ENCODE data around the gene PLEKHM2. TPM values are rescaled to one million over a fixed set of nuclear protein-coding genes. Genes with fewer than 3 reads are reported as not detected.
A peak's percentile ranks its signal among the peaks of the same experiment; 100 is the strongest.

The PLEKHM2 gene
- total RNA-seq, 2 donors from 2014 or later = 48.0 to 65.1 TPM

DNA sequence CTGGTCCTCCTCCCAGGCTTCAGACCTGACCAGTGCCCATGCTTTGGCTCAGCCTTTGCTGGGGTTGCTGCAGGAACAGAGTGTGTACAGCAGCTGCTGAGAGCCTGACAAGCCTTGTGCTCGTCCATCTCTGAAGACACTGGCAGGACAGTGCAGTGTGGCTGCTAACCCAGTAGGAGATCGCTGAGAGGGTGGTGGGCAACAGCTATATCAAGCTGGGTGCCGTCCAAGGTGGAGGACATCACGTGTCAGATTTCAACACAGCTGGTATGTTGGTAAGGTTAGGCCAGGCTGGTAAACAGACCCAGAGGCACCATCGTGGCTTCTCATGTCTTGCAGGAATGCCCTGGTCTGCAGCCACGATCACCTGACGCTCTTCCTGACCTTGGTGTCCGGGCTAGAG, 34.1 kb downstream of the PLEKHM2 start:
- Mint-ChIP-seq H3K27me3 (no peaks in the 10 kb centered on the region), H3K9me3 (no peaks in the 10 kb centered on the region), H3K4me3 (no peak overlapping the region), H3K4me1 (ENCODE audit: low read depth in 2 of 2) (peaks cover 0 to 4% of the 10 kb centered on the region in 2 donors), H3K27ac (no peak overlapping the region), H3K36me3 (no peaks in the 10 kb centered on the region)
- DNase-seq (ENCODE audit: low spot score) (no peak), ATAC-seq (no peak)

DNA sequence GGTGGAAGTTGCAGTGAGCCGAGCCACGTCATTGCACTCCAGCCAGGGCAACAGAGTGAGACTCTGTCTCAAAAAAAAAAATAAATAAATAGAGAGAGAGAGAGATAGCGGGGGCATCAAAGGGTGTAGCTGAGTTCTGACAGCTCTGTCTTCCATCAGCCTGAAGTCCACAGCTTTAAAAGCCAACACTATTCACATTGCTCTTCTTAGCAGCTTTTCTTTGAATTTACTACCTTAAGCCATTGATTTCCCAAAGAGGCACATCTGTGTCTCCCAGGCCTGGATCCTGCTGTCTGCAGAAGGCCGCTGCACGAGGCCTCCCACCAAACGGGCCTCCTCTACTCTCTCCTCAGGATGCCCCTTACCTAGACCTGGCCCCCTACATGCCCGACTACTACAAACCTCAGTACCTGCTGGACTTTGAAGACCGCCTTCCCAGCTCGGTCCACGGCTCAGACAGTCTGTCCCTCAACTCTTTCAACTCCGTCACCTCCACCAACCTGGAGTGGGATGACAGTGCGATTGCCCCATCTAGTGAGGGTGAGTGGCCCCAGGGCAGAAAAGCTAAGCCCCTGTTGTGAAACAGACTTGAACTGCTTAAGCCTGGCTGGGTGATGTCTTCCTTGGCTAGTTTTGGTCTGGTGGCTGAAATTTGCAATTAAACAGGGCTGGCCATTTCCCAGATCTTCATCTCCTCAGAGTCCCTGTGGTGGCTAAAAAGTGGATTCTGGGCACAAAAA, 35.4 kb downstream of the PLEKHM2 start:
- Mint-ChIP-seq H3K27me3 (no peaks in the 10 kb centered on the region), H3K36me3 (no peaks in the 10 kb centered on the region), H3K27ac (no peak overlapping the region), H3K4me1 (ENCODE audit: low read depth in 2 of 2) (no peaks in the 10 kb centered on the region), H3K9me3 (no peaks in the 10 kb centered on the region), H3K4me3 (no peak overlapping the region)
- ATAC-seq = no peak
- no peak for DNase-seq (ENCODE audit: low spot score)

DNA sequence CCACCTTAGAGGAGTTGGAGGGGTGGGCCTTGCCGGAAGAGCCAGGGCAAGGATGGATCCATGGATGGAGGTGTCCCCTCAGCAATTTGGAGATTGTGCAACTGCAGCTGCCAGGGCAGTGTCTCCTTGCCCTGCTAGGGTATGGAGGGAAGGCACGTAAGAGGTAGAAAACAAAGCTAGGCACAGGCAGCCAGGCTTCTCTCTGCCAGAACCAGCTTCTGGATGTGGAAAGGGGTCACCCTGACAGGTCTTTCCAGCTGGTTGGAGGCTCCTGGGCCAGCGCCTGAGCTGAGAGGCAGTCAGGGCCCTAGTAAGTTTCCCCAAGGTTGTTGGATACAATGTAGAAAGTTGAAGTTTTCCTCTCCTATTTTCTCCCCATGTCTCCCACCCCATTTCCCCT, 36.7 kb downstream of the PLEKHM2 start:
- Mint-ChIP-seq H3K4me3 (no peak overlapping the region), H3K36me3 (no peaks in the 10 kb centered on the region)

DNA sequence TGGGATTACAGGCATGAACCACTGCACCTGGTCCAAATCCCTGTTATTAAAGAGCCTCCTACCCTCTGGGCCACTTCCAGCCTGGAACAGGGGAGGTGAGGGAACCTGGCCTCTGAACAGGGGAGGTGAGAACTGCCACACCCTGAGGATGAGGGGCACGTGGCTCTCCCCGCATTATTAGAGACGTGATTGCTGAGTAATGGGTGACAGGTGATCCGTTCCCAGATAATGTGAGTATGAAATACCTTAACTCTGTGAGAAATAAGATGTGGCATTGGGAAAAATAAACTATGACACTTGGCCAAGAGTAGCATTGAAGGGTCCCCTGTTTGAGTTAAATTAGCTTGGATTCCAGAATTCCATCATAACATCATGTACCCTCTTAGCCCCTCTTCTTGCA, 38.3 kb downstream of the PLEKHM2 start:
- no peak for ATAC-seq
- H3K9me3 Mint-ChIP-seq = no peaks in the 10 kb centered on the region
- no peak overlapping the region for H3K27ac Mint-ChIP-seq
- DNase-seq (ENCODE audit: low spot score) = no peak
- H3K4me1 Mint-ChIP-seq (ENCODE audit: low read depth in 2 of 2) = no peaks in the 10 kb centered on the region
- H3K27me3 Mint-ChIP-seq = no peaks in the 10 kb centered on the region
- no peaks in the 10 kb centered on the region for H3K36me3 Mint-ChIP-seq
- H3K4me3 Mint-ChIP-seq = no peak overlapping the region

More for the DNA sequence above, 36.7 kb downstream of the PLEKHM2 start:
- no peak for ATAC-seq
- Mint-ChIP-seq H3K27ac (no peak overlapping the region), H3K9me3 (no peaks in the 10 kb centered on the region), H3K27me3 (no peaks in the 10 kb centered on the region), H3K4me1 (ENCODE audit: low read depth in 2 of 2) (no peaks in the 10 kb centered on the region)
- DNase-seq (ENCODE audit: low spot score) = no peak

DNA sequence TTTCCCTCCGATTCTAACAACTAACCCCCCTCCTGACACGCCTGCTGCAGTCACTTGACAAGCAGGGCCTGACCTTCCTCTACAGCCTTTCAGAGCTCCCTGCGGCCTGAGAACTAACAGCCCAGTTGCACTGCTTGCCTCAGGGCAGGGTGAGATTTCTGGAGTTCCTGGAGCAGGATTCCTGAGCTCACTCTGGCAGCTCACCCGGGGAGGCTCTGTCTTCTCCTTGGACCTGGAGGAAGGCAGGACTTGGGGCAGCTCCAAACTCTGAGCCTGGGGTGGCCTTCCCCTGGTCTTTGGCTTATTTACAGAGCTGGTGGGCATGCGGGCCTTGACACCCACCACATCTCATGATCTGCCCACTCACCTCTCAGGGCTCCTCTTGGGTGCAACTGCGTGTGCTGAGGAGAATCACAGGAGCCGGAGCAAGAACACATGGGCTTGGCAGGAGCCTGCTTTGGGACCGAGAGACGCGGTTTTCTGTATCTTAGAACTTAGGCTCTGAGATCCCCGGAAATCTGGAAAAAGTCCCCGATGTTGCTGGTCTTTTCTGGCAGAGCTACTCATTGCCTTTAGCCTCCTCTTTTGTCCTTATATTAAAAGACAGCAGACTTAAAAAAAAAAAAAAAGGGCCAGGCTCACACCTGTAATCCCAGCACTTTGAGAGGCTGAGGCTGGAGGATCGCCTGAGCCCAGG, 38.9 kb downstream of the PLEKHM2 start:
- H3K27me3 Mint-ChIP-seq = no peaks in the 10 kb centered on the region
- H3K4me3 Mint-ChIP-seq = no peak overlapping the region
- H3K9me3 Mint-ChIP-seq = no peaks in the 10 kb centered on the region
- DNase-seq (ENCODE audit: low spot score) = no peak
- H3K4me1 Mint-ChIP-seq (ENCODE audit: low read depth in 2 of 2) = no peaks in the 10 kb centered on the region
- no peak overlapping the region for H3K27ac Mint-ChIP-seq
- ATAC-seq = no peak
- no peaks in the 10 kb centered on the region for H3K36me3 Mint-ChIP-seq

DNA sequence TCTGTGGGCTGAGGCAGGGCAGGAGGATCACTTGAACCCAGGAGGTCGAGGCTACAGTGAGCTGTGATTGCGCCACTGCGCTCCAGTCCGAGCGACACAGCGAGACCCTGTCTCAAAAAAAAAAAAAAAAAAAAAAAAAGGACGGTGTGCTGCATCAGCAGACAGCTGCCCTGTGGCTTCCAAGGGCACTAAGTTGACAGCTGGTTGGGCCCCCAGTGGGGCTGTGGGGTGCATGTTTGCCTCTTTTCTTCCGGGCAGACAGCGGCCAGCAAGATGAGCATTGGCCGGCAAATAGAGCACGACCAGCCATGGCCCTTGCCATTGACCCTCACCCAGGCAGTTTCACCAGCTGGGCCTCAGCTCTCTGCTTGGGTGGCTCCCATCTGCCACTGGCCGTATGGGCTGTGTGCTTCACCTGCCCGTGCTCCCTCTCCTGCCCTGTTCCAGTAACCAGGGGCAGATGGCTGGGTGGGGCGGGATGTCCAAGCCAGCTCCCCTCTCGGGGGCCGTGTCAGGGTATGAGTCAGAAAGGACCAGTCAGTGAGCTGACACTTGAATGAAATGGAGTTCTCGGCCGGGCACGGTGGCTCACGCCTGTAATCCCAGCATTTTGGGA, 39.6 kb downstream of the PLEKHM2 start:
- Mint-ChIP-seq H3K4me1 (ENCODE audit: low read depth in 2 of 2) (no peaks in the 10 kb centered on the region), H3K27ac (no peak overlapping the region), H3K4me3 (no peak overlapping the region), H3K36me3 (no peaks in the 10 kb centered on the region), H3K9me3 (no peaks in the 10 kb centered on the region), H3K27me3 (no peaks in the 10 kb centered on the region)
- DNase-seq (ENCODE audit: low spot score) = no peak
- ATAC-seq = no peak

DNA sequence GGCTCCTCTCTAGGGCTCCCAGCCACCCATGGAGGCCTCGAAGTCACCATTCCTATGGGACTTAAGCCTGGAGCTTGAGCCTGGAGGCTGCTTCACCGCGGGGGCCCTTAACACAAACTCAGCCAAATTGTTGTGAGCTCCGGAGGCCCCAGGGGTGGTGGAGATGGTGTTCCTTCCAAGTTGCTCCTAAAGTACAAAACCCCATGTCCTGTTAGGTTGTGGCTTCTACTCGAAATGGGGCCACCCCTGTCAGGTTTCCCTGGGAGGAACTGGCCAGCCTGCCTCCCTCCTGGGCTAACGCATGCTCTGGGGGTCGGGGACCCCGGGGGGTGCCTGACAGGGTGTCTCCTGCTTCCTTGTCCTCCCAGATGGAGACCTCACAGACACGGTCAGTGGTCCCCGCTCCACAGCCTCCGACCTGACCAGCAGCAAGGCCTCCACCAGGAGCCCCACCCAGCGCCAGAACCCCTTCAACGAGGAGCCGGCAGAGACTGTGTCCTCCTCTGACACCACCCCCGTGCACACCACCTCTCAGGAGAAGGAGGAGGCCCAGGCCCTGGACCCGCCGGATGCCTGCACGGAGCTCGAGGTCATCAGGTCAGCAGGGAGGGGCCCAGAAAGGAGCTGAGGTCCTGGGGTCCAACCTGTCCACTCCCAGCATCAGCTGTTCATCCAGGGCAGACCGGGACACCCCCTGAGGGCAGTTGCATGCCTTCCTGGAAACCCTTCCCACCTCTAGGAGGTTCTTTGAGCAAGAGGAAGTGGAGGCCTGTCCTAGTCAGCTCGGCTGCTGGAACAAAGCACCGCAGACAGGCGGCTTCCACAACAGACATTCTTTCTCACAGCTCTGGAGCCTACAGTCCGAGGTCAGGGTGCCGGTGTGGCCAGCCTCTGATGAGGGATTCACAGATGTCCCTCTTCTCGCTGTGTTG, 41.1 kb downstream of the PLEKHM2 start:
- DNase-seq (ENCODE audit: low spot score) = no peak
- H3K27me3 Mint-ChIP-seq = no peaks in the 10 kb centered on the region
- no peaks in the 10 kb centered on the region for H3K36me3 Mint-ChIP-seq
- no peaks in the 10 kb centered on the region for H3K9me3 Mint-ChIP-seq
- ATAC-seq = no peak
- peak overlapping the region in 1 of 2 donors; percentile 51 for H3K27ac Mint-ChIP-seq
- no peaks in the 10 kb centered on the region for H3K4me1 Mint-ChIP-seq (ENCODE audit: low read depth in 2 of 2)
- H3K4me3 Mint-ChIP-seq = no peak overlapping the region

DNA sequence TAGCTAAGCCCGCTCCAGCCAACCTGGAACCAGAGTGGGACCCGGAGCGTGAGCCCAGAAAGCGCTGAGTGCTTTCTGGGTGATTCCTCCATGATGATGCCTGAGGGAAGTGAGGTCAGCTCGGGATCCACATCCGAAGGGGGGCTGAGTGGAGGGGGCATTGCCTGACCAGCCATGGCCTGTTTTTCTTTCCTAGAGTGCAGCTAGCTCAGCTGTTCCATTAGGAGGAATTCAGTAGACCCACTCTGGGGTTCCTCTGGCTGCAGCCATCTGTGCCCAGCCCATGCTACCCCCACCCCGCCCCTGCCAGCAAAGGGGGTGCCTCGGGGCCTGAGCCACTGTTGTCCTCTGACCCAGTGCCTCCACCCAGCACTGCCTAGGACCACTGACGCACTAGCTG, 42.4 kb downstream of the PLEKHM2 start:
- H3K27me3 Mint-ChIP-seq = no peaks in the 10 kb centered on the region
- no peaks in the 10 kb centered on the region for H3K9me3 Mint-ChIP-seq
- no peak for DNase-seq (ENCODE audit: low spot score)
- no peaks in the 10 kb centered on the region for H3K36me3 Mint-ChIP-seq
- no peak overlapping the region for H3K27ac Mint-ChIP-seq
- no peak overlapping the region for H3K4me3 Mint-ChIP-seq
- no peaks in the 10 kb centered on the region for H3K4me1 Mint-ChIP-seq (ENCODE audit: low read depth in 2 of 2)
- no peak for ATAC-seq

DNA sequence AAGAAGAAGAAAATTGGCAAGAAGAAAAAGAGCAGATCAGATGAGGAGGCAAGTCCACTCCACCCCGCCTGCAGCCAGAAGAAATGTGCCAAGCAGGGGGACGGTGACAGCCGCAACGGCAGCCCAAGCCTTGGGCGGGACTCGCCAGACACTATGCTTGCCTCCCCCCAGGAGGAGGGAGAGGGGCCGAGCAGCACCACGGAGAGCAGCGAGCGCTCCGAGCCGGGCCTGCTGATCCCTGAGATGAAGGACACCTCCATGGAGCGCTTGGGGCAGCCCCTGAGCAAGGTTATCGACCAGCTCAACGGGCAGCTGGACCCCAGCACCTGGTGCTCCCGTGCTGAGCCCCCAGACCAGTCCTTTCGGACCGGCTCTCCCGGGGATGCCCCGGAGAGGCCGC, 42.9 kb downstream of the PLEKHM2 start:
- Mint-ChIP-seq H3K36me3 (no peaks in the 10 kb centered on the region), H3K4me1 (ENCODE audit: low read depth in 2 of 2) (no peaks in the 10 kb centered on the region), H3K4me3 (no peak overlapping the region), H3K27ac (no peak overlapping the region), H3K9me3 (no peaks in the 10 kb centered on the region), H3K27me3 (no peaks in the 10 kb centered on the region)
- DNase-seq (ENCODE audit: low spot score) (no peak), ATAC-seq (no peak)

DNA sequence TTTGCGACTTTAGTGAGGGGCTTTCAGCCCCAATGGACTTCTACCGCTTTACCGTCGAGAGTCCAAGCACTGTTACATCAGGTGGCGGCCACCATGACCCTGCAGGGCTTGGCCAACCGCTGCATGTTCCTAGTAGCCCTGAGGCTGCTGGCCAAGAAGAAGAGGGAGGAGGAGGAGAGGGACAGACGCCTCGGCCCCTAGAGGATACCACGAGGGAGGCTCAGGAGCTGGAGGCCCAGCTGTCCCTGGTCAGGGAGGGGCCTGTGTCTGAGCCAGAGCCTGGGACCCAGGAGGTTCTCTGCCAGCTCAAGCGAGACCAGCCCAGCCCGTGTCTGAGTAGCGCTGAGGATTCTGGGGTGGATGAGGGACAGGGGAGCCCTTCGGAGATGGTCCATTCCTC, 43.3 kb downstream of the PLEKHM2 start:
- Mint-ChIP-seq H3K36me3 (no peaks in the 10 kb centered on the region), H3K4me3 (no peak overlapping the region), H3K27me3 (no peaks in the 10 kb centered on the region), H3K9me3 (no peaks in the 10 kb centered on the region), H3K4me1 (ENCODE audit: low read depth in 2 of 2) (no peaks in the 10 kb centered on the region), H3K27ac (no peak overlapping the region)
- no peak for DNase-seq (ENCODE audit: low spot score)
- ATAC-seq = no peak

DNA sequence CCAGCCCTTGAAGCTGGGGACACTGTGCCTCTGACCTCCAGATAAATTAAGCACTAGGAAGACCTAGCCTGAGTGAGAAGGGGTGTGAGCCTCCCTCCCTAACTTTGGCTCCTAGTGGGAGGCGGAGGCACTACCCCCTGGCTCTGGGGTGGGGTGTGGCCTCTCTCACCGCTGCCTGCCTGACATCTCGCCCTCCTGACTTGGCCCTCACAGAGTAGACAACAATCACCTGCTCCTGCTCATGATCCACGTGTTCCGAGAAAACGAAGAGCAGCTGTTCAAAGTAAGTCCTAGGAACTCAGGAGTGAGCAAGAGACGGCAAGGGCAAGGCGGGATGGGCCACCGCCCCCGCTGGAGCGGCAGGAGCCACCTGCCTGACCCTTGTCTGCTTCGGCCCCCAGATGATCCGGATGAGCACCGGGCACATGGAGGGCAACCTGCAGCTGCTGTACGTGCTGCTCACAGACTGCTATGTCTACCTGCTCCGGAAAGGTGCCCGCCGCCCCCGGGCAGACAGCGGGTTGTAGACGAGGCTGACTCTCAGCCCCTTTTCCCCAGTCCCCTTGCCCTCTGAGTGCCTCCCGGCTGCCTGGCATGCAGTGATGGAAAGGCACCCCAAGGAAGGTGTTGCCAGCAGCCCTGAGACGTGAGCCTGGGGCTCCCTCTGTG, 43.9 kb downstream of the PLEKHM2 start:
- Mint-ChIP-seq H3K36me3 (no peaks in the 10 kb centered on the region), H3K4me3 (no peak overlapping the region), H3K27ac (no peak overlapping the region), H3K4me1 (ENCODE audit: low read depth in 2 of 2) (no peaks in the 10 kb centered on the region), H3K9me3 (no peaks in the 10 kb centered on the region), H3K27me3 (no peaks in the 10 kb centered on the region)
- ATAC-seq (peak in 1 of 2 donors; percentile 4), DNase-seq (ENCODE audit: low spot score) (no peak)

DNA sequence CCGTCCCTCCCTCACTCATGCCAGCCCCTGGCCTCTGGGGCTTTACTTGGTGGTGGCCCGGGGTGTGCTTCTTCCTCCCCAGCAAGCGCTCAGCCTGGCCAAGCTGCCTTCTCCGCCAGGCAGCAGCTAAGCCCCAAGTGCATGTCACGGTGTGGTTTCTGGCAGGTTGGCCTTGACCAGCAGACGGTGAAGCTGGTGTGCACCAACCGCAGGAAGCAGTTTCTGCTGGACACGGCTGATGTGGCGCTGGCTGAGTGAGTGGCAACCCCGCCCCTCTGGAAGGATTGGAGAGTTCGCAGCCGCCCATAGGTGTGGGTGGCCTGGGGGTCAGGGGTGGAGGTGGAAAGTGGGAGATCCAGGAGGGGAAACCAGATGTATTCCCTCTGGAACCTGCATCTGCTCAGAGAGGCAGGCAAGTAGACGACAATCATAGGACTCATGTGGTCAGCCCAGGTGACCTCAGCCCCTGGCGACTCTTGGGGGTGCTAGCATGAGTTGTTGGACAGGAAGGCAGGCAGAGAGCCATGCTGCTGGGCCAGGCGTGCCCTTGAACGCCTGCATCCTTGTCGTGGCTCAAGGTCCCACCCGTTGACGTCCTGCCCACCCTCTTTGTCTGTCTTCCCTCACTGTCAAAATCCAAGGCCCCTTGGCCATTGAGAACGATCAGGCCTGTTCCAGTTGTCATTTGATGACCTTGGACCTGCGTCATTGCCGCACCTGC, 45.0 kb downstream of the PLEKHM2 start:
- ATAC-seq (no peak), DNase-seq (ENCODE audit: low spot score) (no peak)
- no peaks in the 10 kb centered on the region for H3K36me3 Mint-ChIP-seq
- H3K9me3 Mint-ChIP-seq = no peaks in the 10 kb centered on the region
- no peaks in the 10 kb centered on the region for H3K4me1 Mint-ChIP-seq (ENCODE audit: low read depth in 2 of 2)
- no peaks in the 10 kb centered on the region for H3K27me3 Mint-ChIP-seq
- no peak overlapping the region for H3K4me3 Mint-ChIP-seq
- no peak overlapping the region for H3K27ac Mint-ChIP-seq

DNA sequence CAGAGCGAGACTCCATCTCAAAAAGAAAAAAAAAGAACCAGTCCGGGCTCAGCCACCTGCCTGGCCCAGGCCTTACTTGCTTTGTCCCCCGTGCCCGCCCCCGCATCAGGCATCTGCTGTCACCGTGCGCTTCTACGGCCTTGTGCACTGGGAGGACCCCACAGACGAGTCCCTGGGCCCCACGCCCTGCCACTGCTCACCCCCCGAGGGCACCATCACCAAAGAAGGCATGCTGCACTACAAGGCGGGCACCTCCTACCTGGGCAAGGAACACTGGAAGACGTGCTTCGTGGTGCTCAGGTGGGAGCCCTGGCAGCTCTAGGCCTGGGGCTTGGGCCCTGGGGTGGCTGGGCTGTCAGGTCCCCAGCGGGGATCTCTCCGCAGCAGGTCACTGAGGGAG, 46.3 kb downstream of the PLEKHM2 start:
- ATAC-seq (no peak), DNase-seq (ENCODE audit: low spot score) (no peak)
- Mint-ChIP-seq H3K4me1 (ENCODE audit: low read depth in 2 of 2) (no peaks in the 10 kb centered on the region), H3K36me3 (no peaks in the 10 kb centered on the region), H3K9me3 (no peaks in the 10 kb centered on the region), H3K27me3 (no peaks in the 10 kb centered on the region), H3K27ac (no peak overlapping the region), H3K4me3 (no peak overlapping the region)

Measured in natural killer cell treated with Interleukin-12 subunit alpha and Interleukin-12 subunit beta and Interleukin-15 and Interleukin-18, amount 100 ng/mL, for 72 hours (primary cell).